ENCODE measurements around the gene TIMM17B. TPM values are rescaled to one million over a fixed set of nuclear protein-coding genes. Genes with fewer than 3 reads are reported as not detected.
A peak's percentile ranks its signal among the peaks of the same experiment; 100 is the strongest.

Gene TIMM17B
- 10 to 100 TPM; 24.8 to 57.6 (median 34.0) TPM for polyA plus RNA-seq (ENCODE audit: insufficient read length in 4 of 4)

DNA sequence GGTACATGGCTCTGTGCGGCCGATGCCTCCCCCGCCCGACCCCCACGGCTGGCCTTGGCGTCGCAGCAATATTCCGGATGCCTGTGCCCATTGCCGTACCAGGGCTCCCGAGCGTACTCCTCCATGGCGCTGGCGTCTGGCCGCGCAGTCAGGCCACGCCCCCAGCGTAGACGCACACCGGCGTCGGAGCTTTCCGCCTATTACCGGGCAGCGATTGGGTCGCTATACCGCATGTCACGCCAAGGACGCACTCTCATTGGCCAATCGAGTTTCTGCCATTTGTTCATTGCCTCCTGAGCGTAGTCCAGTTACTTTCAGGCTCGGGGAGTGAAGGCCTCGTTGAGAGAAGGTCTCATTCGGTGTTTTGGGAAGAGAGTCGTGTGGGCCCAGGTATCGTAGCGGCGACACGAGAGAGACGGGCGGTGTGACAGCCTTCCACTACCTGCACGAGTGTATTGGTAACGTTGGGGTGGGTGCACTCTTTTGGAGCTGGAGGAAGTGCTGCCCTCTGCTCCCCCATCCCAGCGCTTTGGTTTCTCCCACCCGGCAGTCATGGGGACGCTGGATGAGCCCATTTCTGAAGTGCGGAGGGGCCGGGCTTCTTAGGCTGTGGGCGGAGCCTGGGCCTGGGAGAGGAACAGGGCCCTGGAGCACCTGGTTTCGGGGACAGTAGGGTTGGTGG lies at the start of gene TIMM17B, which contains the start of gene PQBP1:
TIMM17B (minus strand) TSS at position 144 of the 682 bp plus-strand sequence; CDS start at position 125, 19 bp downstream.
PQBP1 (plus strand) TSS at position 306 of the 682 bp plus-strand sequence. CDS start 580 bp downstream, outside the sequence.
- DNase-seq (ENCODE audit: low read depth in 4 of 4, low spot score in 3 of 4): peak in 2 of 4 donors; percentile 79 to 83

DNA sequence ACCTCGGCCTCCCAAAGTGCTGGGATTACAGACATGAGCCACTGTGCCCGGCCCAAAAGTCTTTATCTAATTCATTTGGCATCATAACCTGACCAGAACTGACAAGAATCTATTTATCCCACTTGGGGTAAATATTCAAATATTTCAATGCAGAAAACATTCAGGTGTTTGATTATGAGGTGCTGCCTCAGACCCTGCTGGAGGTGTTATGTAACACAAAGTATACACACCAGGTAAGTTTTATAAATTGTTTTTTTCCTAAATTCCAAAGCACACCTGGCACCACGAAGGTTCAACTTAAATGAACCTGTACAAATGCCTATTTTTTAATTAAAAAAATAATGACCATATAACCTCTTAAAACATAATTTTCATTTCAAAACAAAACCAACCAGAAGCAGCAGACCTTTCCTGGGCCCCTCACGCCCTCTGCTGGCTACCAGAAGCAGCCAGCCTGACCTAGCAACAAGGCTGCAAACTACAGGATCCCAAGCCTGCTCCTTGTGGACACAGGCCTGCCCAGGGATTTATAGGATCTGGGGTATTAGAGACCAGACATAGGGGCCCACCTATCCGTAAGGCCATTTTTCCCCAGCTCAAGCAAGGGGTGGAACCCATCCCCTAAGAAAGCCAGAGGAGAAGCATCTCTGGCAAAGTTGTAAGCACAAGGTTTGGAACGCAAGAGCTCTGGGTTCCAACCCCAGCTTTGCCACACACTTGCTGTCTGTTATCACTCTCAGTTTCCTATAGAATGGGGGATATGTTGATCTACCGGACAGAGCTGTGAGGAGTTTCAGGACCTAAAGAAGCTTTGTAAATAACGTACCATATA lies 48.2 kb upstream of the TIMM17B start:
- DNase-seq (ENCODE audit: low read depth in 4 of 4, low spot score in 3 of 4): no peak

- no peak for DNase-seq (ENCODE audit: low read depth in 4 of 4, low spot score in 3 of 4)
These were observed 45.3 kb upstream of the TIMM17B start for GRCh38 chrX:48942895-48943294.

GRCh38 chrX:48940404-48940955 lies 42.9 kb upstream of the TIMM17B start:
- no peak for DNase-seq (ENCODE audit: low read depth in 4 of 4, low spot score in 3 of 4)

DNA sequence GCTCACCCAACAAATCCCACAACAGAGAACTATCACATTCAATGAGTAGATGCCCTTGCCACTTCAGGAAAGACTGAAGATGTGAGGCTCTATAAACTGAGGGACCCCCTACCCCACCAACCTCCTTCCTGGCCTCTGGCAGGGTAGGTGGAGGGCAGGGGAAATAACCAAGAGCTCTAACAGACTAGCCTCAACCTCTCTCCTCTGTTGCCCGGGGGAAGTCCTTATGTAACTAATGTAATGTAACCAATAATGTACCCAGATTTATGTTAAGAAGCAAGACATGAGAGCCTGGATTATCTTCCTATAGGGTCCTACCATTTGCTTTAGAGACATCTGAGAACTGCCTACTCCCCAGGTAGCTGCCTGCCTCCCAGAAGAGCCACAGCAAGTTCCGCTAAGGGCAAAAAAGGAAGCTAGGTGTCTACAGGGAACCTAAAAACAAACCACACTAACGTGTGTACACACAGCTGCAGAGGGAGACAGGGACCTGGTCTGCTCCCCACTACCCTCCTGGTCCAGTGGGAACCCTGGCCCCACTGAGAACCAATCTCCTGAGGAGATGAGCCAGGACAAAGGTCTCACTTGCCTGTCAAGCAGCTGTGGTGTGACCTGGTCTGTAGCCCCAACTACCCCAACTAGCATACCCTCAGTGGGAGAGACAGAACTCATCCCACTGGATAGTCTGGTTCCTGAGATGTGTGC lies 42.1 kb upstream of the TIMM17B start:
- DNase-seq (ENCODE audit: low read depth in 4 of 4, low spot score in 3 of 4): no peak

DNA sequence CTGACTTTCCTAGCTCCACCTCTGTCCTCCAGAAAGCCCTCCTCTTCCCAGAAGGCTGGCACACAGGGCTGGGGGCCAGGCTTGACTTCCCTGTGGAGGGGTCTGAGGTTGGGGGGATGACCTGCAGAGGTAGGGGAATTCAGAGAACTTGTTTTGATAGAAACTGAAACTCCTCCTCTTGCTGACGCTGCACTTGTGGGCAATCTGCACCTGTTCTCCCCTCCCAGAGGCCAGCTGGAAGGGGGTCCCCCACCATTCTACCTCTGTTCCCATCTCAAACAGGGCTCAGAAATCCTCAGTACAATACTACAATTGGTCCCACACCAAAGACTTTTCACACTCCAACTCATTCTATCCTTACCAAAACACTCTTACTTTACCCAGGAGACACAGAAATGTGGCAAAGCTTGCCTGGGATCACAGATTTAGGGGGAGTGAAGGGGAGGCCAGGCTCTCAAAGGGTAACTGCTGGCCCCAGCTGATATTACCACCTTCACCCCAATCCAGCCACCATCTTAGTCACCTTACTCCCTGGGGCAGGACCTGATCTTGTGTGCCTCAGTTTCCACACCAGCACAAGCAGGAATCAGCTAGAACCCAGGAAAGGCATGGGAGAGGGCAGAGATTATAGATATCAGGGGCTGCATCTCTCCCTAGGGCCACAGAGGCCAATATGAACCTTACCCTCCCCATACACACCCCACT lies 41.3 kb upstream of the TIMM17B start:
- no peak for DNase-seq (ENCODE audit: low read depth in 4 of 4, low spot score in 3 of 4)

GRCh38 chrX:48937054-48937907 lies 39.7 kb upstream of the TIMM17B start:
- DNase-seq (ENCODE audit: low read depth in 4 of 4, low spot score in 3 of 4): no peak

DNA sequence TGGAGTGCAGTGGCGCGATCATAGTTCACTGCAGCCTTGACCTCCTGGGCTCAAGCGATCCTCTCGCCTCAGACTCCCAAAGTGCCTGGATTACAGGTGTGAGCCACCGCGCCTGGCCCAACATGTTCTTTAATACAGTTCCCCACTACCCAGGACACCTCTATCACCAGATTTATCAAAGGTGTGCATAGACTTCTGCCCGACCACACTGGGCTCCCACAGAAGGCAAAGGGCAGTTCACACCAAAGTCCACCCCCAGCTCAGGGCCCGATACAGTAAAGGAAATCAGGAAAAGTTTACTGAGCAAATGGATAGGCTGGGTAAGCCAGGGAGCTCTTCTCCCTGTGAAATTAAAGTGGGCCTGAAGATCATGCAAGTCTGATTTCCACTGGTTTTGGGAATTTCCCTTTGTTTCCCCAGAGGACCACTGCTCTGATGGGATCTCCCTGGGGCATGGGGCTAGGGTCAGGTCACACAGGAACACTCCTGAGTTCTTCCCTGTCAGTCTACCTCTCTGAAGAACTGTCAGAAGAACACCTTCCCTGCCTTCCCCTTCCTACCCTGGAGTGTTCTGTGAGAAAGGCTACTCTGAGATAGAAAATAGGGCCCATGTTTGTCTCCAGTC lies 39.0 kb upstream of the TIMM17B start:
- DNase-seq (ENCODE audit: low read depth in 4 of 4, low spot score in 3 of 4): no peak

GRCh38 chrX:48935301-48935670 lies 37.7 kb upstream of the TIMM17B start:
- DNase-seq (ENCODE audit: low read depth in 4 of 4, low spot score in 3 of 4): no peak

DNA sequence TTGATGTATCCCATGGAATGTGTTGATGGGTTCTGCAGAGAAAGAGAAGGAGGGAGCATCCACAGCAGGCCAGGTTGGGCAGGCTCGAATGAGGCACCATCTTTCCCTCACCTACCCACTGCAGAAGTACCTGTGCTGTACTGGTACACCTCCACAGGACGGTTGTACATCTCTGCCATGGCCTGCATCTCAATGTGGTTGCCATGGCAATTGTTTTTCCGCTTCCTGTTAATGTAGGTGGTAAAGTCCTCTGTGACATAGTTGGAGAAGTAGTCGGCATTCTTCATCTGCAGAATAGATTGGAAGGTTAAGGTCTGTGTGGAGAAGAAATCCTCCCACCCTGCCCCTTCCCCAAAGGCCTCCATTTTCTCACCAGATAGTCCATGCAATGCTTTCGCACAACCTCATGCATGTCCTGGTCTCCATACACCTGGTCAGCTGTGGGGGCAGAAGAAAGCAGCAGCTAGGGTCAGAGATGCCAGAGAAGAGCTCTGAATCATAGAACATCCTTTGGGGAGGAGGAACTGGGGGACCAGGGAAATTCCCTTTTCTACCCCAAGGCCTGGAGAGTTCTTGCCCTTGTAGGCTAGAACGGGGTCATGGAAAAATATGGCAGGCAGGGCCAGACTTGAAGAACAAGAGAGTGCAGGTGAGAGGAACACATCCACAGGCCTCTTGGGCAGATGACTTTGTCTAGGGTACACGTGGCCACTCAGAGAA lies 37.2 kb upstream of the TIMM17B start:
- DNase-seq (ENCODE audit: low read depth in 4 of 4, low spot score in 3 of 4): no peak

GRCh38 chrX:48933757-48934156 lies 36.2 kb upstream of the TIMM17B start:
- no peak for DNase-seq (ENCODE audit: low read depth in 4 of 4, low spot score in 3 of 4)

GRCh38 chrX:48927736-48928382 lies 30.3 kb upstream of the TIMM17B start:
- DNase-seq (ENCODE audit: low read depth in 4 of 4, low spot score in 3 of 4): no peak

- DNase-seq (ENCODE audit: low read depth in 4 of 4, low spot score in 3 of 4): no peak
These were observed 29.6 kb upstream of the TIMM17B start for GRCh38 chrX:48927123-48927522.

DNA sequence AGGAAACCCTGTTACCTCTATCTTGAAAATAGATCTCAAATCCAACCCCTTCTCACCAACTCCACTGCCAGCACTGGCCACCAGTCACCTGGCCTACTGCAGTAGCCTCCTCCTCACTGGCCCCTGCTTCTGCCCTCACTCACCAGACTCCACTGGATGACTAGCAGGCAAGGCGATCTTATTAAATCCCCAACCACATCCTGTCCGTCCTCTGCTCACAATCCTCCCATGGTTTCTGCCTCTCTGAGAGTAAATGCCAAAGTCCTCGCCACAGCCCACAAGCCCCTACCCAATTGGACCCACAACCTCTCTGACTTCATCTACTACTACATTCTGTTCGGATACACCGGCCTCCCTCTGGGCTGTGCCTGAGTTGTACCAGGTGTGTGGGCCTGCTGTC lies 26.7 kb upstream of the TIMM17B start:
- DNase-seq (ENCODE audit: low read depth in 4 of 4, low spot score in 3 of 4): no peak

GRCh38 chrX:48923771-48924170 lies 26.2 kb upstream of the TIMM17B start:
- no peak for DNase-seq (ENCODE audit: low read depth in 4 of 4, low spot score in 3 of 4)

DNA sequence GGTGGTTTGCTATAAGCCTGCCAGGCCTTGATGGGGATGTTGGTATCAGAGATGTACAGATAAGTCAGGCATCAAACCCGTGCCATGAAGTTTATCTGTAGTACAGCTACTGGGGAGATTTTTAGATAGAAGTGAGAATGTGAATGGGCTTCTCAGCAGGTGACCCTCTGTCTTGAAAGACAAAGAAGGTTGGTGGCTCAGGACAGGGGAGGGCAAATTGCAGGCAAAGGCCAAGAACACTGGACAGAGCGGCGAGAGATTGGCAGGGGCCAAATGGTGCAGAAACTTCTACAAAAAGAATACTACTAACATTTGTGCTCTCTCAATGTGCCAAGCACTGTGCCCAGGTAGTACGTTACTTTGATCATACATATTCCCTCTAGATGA lies 23.1 kb upstream of the TIMM17B start:
- no peak for DNase-seq (ENCODE audit: low read depth in 4 of 4, low spot score in 3 of 4)

GRCh38 chrX:48919947-48920717 lies 22.6 kb upstream of the TIMM17B start:
- no peak for DNase-seq (ENCODE audit: low read depth in 4 of 4, low spot score in 3 of 4)

Measured in left renal pelvis (tissue), 4 donors.